GM21367 (cell line): ENCODE measurements around the gene PXDN.
"Not testable (repeated sequence)": the region's sequence is repeated elsewhere in the genome, so short reads cannot be mapped to it uniquely, and the experiment has no call there.

Experiments
- ATAC-seq: cut with Tn5 transposase; IDR thresholded peaks from one replicate; pipeline ENCODE4 v1.9.1; 2021; ENCODE audit not compliant: unreplicated experiment

PXDN gene

GRCh38 chr2:1708476-1709334 lies 35.6 kb downstream of the PXDN start:
- no peak for ATAC-seq

GRCh38 chr2:1707771-1708418 lies 36.4 kb downstream of the PXDN start:
- no peak for ATAC-seq

- ATAC-seq: not testable (repeated sequence)
Measured at GRCh38 chr2:1706089-1706841, 38.0 kb downstream of the PXDN start.

GRCh38 chr2:1705557-1706076 lies 38.7 kb downstream of the PXDN start:
- no peak for ATAC-seq

DNA sequence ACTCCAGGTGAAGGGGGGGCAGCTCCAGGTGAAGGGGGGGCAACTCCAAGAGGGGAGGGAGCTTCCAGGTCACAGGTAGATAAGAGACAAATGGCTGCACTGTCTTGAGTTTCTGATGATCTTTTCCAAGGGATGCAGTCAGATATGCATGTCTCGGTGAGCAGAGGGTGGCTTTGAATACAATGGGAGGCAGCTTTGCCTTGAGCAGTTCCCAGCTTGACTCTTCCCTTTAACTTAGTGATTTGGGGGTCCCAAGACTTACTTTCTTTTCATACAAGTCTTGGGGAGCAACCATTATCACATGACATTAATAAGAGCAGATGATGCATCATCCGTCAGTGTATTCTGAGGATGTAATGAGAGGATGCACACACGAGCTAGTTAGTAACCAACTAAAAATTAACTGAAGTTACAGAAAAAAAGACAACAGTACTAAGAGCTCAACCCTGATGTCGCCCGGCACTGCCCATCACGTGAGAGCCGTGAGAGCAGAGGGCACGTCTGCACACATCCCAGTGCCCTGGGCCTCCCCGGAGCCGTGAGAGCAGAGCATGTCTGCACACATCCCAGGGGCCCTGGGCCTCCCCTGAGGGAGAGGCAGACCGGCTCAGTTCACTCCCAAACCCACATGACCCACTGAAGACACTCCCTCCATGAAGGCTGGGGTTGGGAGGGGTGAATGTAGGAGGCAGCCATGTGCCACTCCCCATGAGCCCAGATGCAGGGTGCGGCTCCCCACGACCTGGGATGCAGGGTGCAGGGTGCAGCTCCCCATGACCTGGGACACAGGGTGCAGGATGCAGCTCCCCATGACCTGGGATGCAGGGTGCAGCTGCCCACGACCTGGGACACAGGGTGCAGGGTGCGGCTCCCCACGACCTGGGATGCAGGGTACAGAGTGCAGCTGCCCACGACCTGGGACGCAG lies 39.4 kb downstream of the PXDN start:
- ATAC-seq: no peak

- no peak for ATAC-seq
Measured at GRCh38 chr2:1702186-1702565, 42.1 kb downstream of the PXDN start.

DNA sequence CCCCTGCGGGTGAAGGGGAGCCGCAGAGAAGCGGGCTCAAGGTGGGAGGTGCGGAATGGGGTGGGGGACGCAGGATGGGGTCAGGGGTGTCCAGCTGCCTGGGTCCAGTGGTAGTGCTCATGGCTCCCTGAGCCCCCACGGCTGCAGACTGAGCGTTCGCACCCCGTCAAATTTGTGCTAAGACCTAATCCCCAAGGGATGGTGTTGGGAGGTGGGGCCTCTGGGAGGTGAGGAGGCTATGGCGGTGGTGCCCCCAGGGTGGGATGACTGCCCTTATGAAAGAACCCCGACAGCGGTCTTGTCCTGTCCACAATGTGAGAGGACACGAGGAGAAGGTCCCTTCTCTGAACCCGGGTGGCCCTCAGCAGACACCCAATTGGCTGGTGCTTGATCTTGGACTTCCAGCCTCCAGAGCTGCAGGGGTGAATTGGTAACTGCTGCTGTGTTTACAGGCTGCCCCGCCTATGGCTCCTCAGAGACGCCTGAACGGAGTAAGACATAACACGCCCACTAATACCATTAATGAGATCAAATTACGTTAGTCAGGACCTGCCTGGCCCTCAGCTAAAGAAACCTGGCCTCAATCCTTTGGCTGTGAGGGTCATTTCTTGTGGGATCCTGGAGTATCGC lies 42.6 kb downstream of the PXDN start:
- no peak for ATAC-seq

DNA sequence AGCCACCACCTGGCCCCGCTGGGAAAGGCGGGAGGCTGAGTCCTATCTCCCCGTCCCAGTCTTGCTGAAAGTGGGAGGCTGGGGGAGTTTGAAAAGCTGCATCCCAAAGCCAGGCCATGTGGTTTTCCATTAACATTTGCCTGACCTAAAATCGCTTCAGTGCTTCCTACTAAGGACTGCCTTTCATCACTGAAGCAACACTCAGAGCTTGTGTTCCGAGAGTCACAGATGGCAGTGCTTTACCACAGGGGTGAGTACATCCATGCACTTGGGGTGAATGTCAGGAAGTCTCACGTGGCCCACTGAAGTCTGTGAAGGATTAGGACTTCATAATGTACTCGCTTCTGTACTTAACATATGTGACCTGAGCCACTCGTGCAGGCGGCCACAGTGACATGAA lies 43.3 kb downstream of the PXDN start:
- no peak for ATAC-seq

- ATAC-seq: not testable (repeated sequence)
Measured at GRCh38 chr2:1700427-1700826, 43.9 kb downstream of the PXDN start.

- no peak for ATAC-seq
Measured at GRCh38 chr2:1698188-1698945, 45.9 kb downstream of the PXDN start.

DNA sequence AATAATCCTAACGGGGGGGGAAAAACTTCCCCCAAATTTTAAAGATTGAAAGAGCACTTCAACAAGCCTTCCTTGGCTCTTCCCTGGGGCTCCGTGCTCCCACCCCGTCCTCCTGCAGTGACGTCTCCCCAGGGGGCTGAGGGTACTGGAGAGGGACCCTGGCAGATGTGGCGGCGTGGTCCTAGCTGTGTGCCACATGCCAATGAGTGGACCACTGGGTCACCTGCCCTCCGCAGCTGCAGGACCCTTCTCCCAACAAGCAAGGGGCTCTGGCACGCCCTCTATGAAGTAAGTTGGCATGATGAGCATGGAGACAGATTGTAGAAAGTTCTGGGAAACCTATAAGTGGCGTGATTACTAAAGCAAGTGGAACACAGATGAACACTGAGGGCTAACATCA lies 46.7 kb downstream of the PXDN start:
- no peak for ATAC-seq

DNA sequence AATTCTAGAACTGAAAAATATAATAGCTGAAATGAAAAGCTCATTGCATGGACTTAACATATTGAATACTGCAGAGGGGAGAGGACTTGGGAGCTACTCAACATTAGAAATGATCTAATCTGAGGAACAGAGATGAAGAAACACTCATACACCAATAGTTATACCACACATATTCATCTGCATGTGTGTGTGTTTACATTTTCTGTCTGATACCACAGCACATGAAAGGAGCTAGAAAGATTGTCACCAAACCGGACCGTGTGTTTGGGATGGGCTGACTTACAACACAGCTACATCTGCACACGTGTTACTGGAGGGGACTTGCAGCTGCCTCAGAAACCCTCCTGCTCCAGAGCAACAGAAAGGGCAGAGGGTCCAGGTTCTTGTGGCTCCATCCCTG lies 47.8 kb downstream of the PXDN start:
- ATAC-seq: no peak

DNA sequence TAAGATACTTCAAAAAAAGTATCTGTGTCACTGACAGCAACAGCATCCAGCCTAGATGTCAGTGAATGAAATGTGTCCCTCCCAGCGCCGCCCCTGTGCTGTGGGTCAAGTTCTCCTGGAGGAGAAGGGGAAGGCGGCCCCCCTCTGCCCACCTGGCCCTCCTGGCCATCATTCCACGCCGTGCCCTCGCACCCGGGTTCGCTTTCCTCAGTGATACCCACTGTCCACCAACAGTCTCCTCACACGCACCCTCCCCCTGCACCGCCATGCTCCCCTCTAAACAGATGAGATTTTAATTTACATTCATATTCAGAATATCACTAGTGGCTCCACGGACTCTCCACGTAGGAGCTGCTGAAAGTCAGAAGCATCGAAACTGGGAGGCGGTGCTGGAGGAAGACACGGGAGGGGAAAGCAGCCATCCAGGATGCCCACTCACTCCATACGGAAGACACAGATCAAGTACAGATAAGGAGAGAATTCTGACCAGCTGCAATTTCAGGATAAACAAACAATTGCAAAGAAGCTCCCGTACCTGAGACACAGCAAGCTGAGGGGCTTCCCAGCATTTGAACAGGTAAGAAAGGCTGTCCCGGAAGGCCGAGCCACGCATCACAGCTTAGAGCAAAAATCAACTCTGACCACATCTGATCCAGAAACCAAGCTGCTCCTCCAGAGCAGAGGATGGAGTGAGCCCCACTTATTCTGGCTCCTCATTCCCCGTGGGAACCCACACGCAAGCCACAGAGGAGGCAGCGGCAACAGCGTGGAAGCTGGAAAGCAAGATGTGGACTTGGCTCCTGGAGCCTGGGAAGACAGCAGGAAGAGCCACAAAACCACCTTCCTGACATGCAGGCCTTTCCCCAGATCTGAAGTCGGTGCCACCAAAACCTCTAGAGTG lies 49.7 kb downstream of the PXDN start:
- no peak for ATAC-seq

DNA sequence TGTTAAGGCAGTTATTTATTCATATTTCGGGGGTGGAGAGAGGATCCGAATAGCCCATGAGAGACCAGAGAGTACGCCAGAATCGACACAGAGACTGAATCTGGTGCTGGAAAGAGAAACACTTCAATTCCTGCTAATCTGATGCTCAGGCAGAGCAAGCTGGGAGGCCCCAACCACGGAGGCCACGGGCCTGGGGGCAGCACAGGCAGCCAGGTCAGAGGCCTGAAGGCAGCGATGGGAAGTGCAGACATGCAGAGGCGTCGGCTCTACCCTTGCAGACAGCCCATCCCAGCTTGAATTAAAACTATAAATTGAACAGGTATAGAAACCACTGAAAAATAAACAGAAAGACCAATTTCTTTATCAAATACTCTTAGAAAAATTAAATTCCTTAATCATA lies 50.6 kb downstream of the PXDN start:
- ATAC-seq: no peak

GRCh38 chr2:1692342-1692741 lies 52.0 kb downstream of the PXDN start:
- ATAC-seq: no peak

DNA sequence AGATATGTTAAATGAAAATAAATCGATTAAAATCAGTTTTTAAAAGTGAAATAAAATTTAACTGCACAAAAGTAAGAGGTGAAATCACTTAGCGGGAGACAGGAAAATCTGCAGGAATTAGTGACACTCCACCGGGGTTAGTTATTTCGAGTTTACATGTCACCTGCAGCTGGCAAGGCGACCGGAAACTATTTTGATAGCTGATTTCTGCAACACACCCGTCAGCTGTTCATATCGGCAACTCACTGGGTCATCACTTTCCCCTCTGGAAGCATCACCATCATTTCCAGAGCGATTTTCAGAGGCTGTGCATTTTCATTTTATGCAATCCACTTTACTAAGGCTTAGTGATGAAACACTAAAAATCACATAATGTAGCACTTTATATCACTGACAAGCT lies 52.9 kb downstream of the PXDN start:
- no peak for ATAC-seq

DNA sequence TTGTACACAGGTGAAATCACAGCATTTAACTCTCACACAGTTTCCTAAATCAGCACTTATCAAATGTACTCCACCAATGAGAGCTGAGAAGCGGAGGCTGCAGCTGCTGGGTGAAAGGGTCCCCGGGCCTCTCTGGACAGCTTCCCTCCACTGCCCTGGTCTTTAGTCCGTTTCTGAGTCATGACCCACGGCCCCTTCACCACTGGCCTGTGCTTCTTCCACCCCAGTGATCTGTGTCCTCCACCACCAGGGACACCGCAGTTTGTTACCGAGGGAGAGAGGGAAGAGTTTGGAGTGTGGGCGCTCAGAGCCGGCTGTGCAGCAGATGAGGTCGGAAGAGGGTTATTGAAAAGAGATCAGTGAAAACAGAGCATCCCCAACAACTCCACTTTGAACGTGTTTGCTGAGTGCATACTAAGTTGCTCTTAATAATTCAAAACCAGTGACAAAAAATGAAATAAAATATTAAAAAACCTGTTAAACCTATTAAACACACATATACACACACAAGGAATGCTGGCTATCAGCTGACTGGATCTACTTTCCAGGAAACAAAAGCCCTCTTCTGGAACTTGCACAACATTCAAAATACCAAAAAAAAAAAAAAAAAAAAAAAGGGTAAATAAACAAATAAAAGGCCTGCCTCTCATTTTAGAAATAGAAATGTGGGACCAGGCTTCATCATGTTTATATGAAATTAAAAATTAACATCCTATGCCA lies 54.1 kb downstream of the PXDN start:
- no peak for ATAC-seq

GRCh38 chr2:1688859-1689258 lies 55.5 kb downstream of the PXDN start:
- no peak for ATAC-seq
